Endothelial cell of umbilical vein (primary cell): ENCODE results near the gene PSMB2. TPM values are rescaled to one million over a fixed set of nuclear protein-coding genes. Genes with fewer than 3 reads are reported as not detected.

Source experiments
- BruUV-seq: library from RNA; stranded (reverse); fragments of 400-500 nt; replicated peaks from 2 replicates; lab custom pipeline; 2021; lab: Mats Ljungman, UMichigan
- CTCF ChIA-PET: fragments of 300-600, 350-600 bp; sonication (Branson Sonifier 250); formaldehyde crosslinking; loops from one replicate; lab custom pipeline; 2021; ENCODE audit warnings: antibody characterized with exemption, inconsistent platforms; lab: Charles Lee
- POLR2A ChIA-PET: fragments of 300-600, 350-600 bp; sonication (Branson Sonifier 250); formaldehyde crosslinking; loops from one replicate; lab custom pipeline; 2021; ENCODE audit warnings: antibody characterized with exemption, inconsistent platforms; lab: Charles Lee
- DNase-seq: peaks from one replicate; pipeline ENCODE4 v3.0.0-alpha.2; 2011; ENCODE audit warnings: low read depth, low spot score
- FAIRE-seq: peaks from 2 replicates; lab custom pipeline; 2011; peaks lifted over from hg19 to GRCh38; lab: Jason Lieb, UNC
- H2AFZ ChIP-seq: 2 replicates; pipeline ENCODE4 v1.6.0; 2012; ENCODE audit warnings: low read depth, low read length, control low read depth, inconsistent platforms
- H3K27ac ChIP-seq: 2 replicates; pipeline ENCODE4 v1.5.1; 2011; ENCODE audit warnings: low read depth, mild to moderate bottlenecking, control low read depth, low read length, moderate library complexity; ENCODE audit not compliant: insufficient read depth
- H3K27me3 ChIP-seq, 2 experiments: 2 replicates each; pipeline versions ENCODE4 v1.6.0 to v1.6.1; 2011; ENCODE audit warnings: low read length in 2 of 2, mixed read lengths in 1 of 2; ENCODE audit not compliant: control insufficient read depth in 2 of 2, insufficient read depth in 2 of 2
- H3K36me3 ChIP-seq, 2 experiments: 2 replicates in 1 of 2; 3 replicates in 1 of 2; pipeline ENCODE4 v1.5.1; 2011; ENCODE audit warnings: low read length in 2 of 2, mild to moderate bottlenecking in 1 of 2, moderate library complexity in 1 of 2; ENCODE audit not compliant: control insufficient read depth in 2 of 2, insufficient read depth in 2 of 2; ENCODE audit errors: extremely low read depth in 1 of 2
- H3K4me1 ChIP-seq: 3 replicates; pipeline ENCODE4 v1.5.1; 2011; ENCODE audit warnings: mild to moderate bottlenecking, low read length; ENCODE audit not compliant: control insufficient read depth, insufficient read depth; ENCODE audit errors: extremely low read depth
- H3K4me2 ChIP-seq: 2 replicates; pipeline ENCODE4 v1.6.1; 2011; ENCODE audit warnings: low read length, control low read depth, mixed read lengths; ENCODE audit not compliant: insufficient read depth
- H3K4me3 ChIP-seq, 3 experiments: fragments of 200-600 bp in 1 of 3; sonication (generic), shearing (Covaris generic) in 1 of 3; replicated peaks in 1 of 3; 2 replicates each; pipeline ENCODE4 v1.5.1; 2011 to 2016; ENCODE audit warnings: control low read depth in 3 of 3, low read length in 3 of 3, mild to moderate bottlenecking in 2 of 3, inconsistent platforms in 1 of 3, low read depth in 1 of 3, moderate library complexity in 1 of 3; ENCODE audit not compliant: insufficient read depth in 1 of 3
- H3K79me2 ChIP-seq: 2 replicates; pipeline ENCODE4 v1.6.0; 2012; ENCODE audit warnings: low read length, inconsistent platforms; ENCODE audit not compliant: control insufficient read depth, insufficient read depth
- H3K9ac ChIP-seq: replicated peaks from 2 replicates; pipeline ENCODE3; 2011; ENCODE audit warnings: low read length, control low read depth; ENCODE audit not compliant: insufficient read depth; ENCODE audit errors: extremely low read depth
- H3K9me1 ChIP-seq: replicated peaks from 3 replicates; pipeline ENCODE4 v1.6.0; 2011; ENCODE audit warnings: mild to moderate bottlenecking, low read length; ENCODE audit not compliant: control insufficient read depth, insufficient read depth; ENCODE audit errors: extremely low read depth
- H3K9me3 ChIP-seq: replicated peaks from 2 replicates; pipeline ENCODE4 v1.5.1; 2012; ENCODE audit warnings: low read length, inconsistent platforms; ENCODE audit not compliant: control insufficient read depth, insufficient read depth
- H4K20me1 ChIP-seq: replicated peaks from 2 replicates; pipeline ENCODE3; 2011; ENCODE audit warnings: mild to moderate bottlenecking, low read length; ENCODE audit not compliant: control insufficient read depth, insufficient read depth; ENCODE audit errors: extremely low read depth
- CTCF ChIP-seq, 2 donors: IDR thresholded peaks; 1 replicate in 1 of 2; 2 replicates in 1 of 2; pipeline ENCODE4 v1.5.1; 2011; ENCODE audit warnings: low read length in 2 of 2, mild to moderate bottlenecking in 2 of 2, moderate library complexity in 2 of 2, control low read depth in 1 of 2, inconsistent platforms in 1 of 2, low read depth in 1 of 2; ENCODE audit not compliant: insufficient read depth in 1 of 2; ENCODE audit errors: extremely low read depth in 1 of 2
- EZH2 ChIP-seq: IDR thresholded peaks from 2 replicates; pipeline ENCODE4 v1.6.1; 2012; ENCODE audit warnings: borderline replicate concordance, low read depth, mild to moderate bottlenecking, moderate library complexity, low read length, inconsistent platforms; ENCODE audit not compliant: severe bottlenecking
- FOS ChIP-seq: IDR thresholded peaks from 2 replicates; pipeline ENCODE4 v1.6.1; 2011; ENCODE audit warnings: mild to moderate bottlenecking, low read length, moderate library complexity, borderline replicate concordance; ENCODE audit not compliant: insufficient read depth
- GATA2 ChIP-seq: IDR thresholded peaks from 2 replicates; pipeline ENCODE4 v1.7.0; 2011; ENCODE audit warnings: low read depth, mild to moderate bottlenecking, moderate library complexity, mixed read lengths, low read length; ENCODE audit not compliant: insufficient read length, insufficient read depth
- JUN ChIP-seq: IDR thresholded peaks from 2 replicates; pipeline ENCODE4 v1.6.1; 2011; ENCODE audit warnings: borderline replicate concordance, low read depth; ENCODE audit not compliant: insufficient read length, insufficient read depth
- MAX ChIP-seq: IDR thresholded peaks from 2 replicates; pipeline ENCODE4 v1.6.1; 2011; ENCODE audit not compliant: insufficient read depth, insufficient read length
- MYC ChIP-seq: IDR thresholded peaks from one replicate; pipeline ENCODE4 v1.6.1; 2011; ENCODE audit warnings: mild to moderate bottlenecking, low read depth, low read length
- POLR2AphosphoS5 ChIP-seq: IDR thresholded peaks from 2 replicates; pipeline ENCODE4 v1.6.1; 2012; ENCODE audit warnings: low read depth, mild to moderate bottlenecking, control low read depth, low read length, moderate library complexity; ENCODE audit not compliant: insufficient read depth
- dilution Hi-C: fragments of 300-500 bp; cut with MboI; formaldehyde crosslinking; loops from one replicate; pipeline ENCODE4 v1.15.0; 2019; ENCODE audit warnings: low sequenced_read_pairs; ENCODE audit not compliant: extremely low pct_ligation_motif_present
- intact Hi-C: fragments of 100-400 bp; cut with micrococcal nuclease; formaldehyde crosslinking; loops from one replicate; pipeline ENCODE4 v1.10.0; 2022
- polyA plus RNA-seq, 4 experiments: library from polyadenylated mRNA; depleted of rRNA in 3 of 4; stranded (reverse) in 3 of 4; unstranded in 1 of 4; fragments of >200 nt; gene quantifications; 2 replicates each; pipeline versions ENCODE4 v1.2.1 to v1.2.3, GENCODE V29; 2011 to 2012; ENCODE audit warnings: missing spikeins in 1 of 4
- total RNA-seq: library from RNA; stranded (reverse); gene quantifications from 2 replicates; pipeline ENCODE4 v1.2.3, GENCODE V29; 2021

The PSMB2 gene
- total and polyA plus RNA-seq, 2 donors (not counting 3 experiments of a cell fraction or from before 2014, with no cell fraction given), result 93.6 to 118 TPM

GRCh38 chr1:35619237-35620121, 21.8 kb downstream of the PSMB2 start:
- dilution Hi-C loops, result no loop called here
- no peaks in the 10 kb centered on the region for H3K9me3 ChIP-seq
- H4K20me1 ChIP-seq, result peaks cover 8% of the 10 kb centered on the region
- POLR2A ChIA-PET, result no interaction called here
- no peak overlapping the region for H2AFZ ChIP-seq
- peaks cover 70% of the 10 kb centered on the region for H3K79me2 ChIP-seq
- H3K27me3 ChIP-seq, result no peaks in the 10 kb centered on the region
- H3K4me3 ChIP-seq, result no peak overlapping the region
- DNase-seq (no peak), FAIRE-seq (no peak)
- H3K36me3 ChIP-seq, result peaks cover 5 to 22% of the 10 kb centered on the region in 2 experiments
- no peak overlapping the region for H3K4me2 ChIP-seq
- intact Hi-C loops, result no loop called here
- no peak for TF ChIP-seq MYC
- TF ChIP-seq MAX, result no peak
- no peak for TF ChIP-seq GATA2
- TF ChIP-seq JUN, result no peak
- TF ChIP-seq FOS, result no peak
- H3K9ac ChIP-seq, result no peak overlapping the region
- no peak overlapping the region for H3K27ac ChIP-seq
- H3K4me1 ChIP-seq, result no peaks in the 10 kb centered on the region
- BruUV-seq, result no TSS peak
- H3K9me1 ChIP-seq, result no peaks in the 10 kb centered on the region
- CTCF ChIA-PET, result interaction anchor here (0.7 to 1.1 kb wide), 5 partner anchors 9 to 108 kb away, joined by 3 read pairs; no protein-coding TSS in a partner anchor

GRCh38 chr1:35615440-35615839, 25.9 kb downstream of the PSMB2 start:
- CTCF ChIA-PET, result interaction anchor here (0.6 kb wide), 1 partner anchor 32 kb away, joined by 3 read pairs; no protein-coding TSS in a partner anchor
- intact Hi-C loops, result no loop called here
- Histone ChIP-seq H3K9ac (no peak overlapping the region), H3K27me3 (no peaks in the 10 kb centered on the region), H3K4me3 (no peak overlapping the region), H2AFZ (no peak overlapping the region), H3K36me3 (peaks cover 6 to 12% of the 10 kb centered on the region in 2 experiments), H3K79me2 (peaks cover 65% of the 10 kb centered on the region), H3K27ac (no peak overlapping the region), H4K20me1 (peaks cover 8% of the 10 kb centered on the region), H3K9me3 (no peaks in the 10 kb centered on the region), H3K9me1 (no peaks in the 10 kb centered on the region), H3K4me2 (no peak overlapping the region), H3K4me1 (no peaks in the 10 kb centered on the region)
- POLR2A ChIA-PET, result no interaction called here
- no peak for DNase-seq
- BruUV-seq, result no TSS peak
- dilution Hi-C loops, result no loop called here
- no peak for TF ChIP-seq POLR2AphosphoS5
- TF ChIP-seq MYC, result no peak
- no peak for TF ChIP-seq JUN
- no peak for TF ChIP-seq CTCF (IDR thresholded peaks at IDR 0.05; ENCODE audit: extremely low read depth in 1 of 2, insufficient read depth in 1 of 2, low read depth in 1 of 2, low read length in 2 of 2)
- TF ChIP-seq EZH2, result no peak
- no peak for TF ChIP-seq GATA2
- no peak for FAIRE-seq
